CD14-positive monocyte (primary cell): Measurements from ENCODE around the gene FGGY. TPM values are rescaled to one million over a fixed set of nuclear protein-coding genes. Genes with fewer than 3 reads are reported as not detected.

Experiments
- DNase-seq, 3 donors: peaks; one replicate each; pipeline ENCODE4 v3.0.0-alpha.2; 2011 to 2022
- H2AFZ ChIP-seq: 2 replicates; pipeline ENCODE4 v1.6.0; 2012; ENCODE audit warnings: mild to moderate bottlenecking, low read depth, low read length, inconsistent platforms; ENCODE audit not compliant: insufficient read depth, poor library complexity, severe bottlenecking
- H3K27ac ChIP-seq, 2 donors: 1 replicate in 1 of 2; 2 replicates in 1 of 2; pipeline ENCODE4 v1.5.1; 2012 to 2013; ENCODE audit warnings: low read length in 2 of 2, control low read depth in 1 of 2, inconsistent platforms in 1 of 2, low read depth in 1 of 2, mild to moderate bottlenecking in 1 of 2
- H3K27me3 ChIP-seq, 2 donors: one replicate each; pipeline versions ENCODE4 v1.6.0 to v1.6.1; 2011 to 2013; ENCODE audit warnings: low read length in 2 of 2; ENCODE audit not compliant: control insufficient read depth in 2 of 2, insufficient read depth in 2 of 2
- H3K36me3 ChIP-seq, 2 donors: replicated peaks in 1 of 2; 1 replicate in 1 of 2; 2 replicates in 1 of 2; pipeline versions ENCODE4 v1.5.1 to v1.6.1; 2012 to 2013; ENCODE audit warnings: low read length in 2 of 2, control low read depth in 1 of 2, inconsistent platforms in 1 of 2, mild to moderate bottlenecking in 1 of 2; ENCODE audit not compliant: insufficient read depth in 2 of 2, control insufficient read depth in 1 of 2
- H3K4me1 ChIP-seq, 2 donors: 1 replicate in 1 of 2; 2 replicates in 1 of 2; pipeline versions ENCODE4 v1.5.1 to v1.6.1; 2012 to 2013; ENCODE audit warnings: low read length in 2 of 2, control low read depth in 1 of 2, inconsistent platforms in 1 of 2, mild to moderate bottlenecking in 1 of 2, moderate library complexity in 1 of 2; ENCODE audit not compliant: insufficient read depth in 2 of 2, control insufficient read depth in 1 of 2
- H3K4me2 ChIP-seq: replicated peaks from 2 replicates; pipeline ENCODE3; 2012; ENCODE audit warnings: low read length, moderate library complexity, mild to moderate bottlenecking; ENCODE audit not compliant: poor library complexity, severe bottlenecking; ENCODE audit errors: extremely low read depth
- H3K4me3 ChIP-seq, 3 experiments: fragments of 200-600 bp in 1 of 3; sonication (generic) in 1 of 3; replicated peaks in 1 of 3; 1 replicate in 2 of 3; 2 replicates in 1 of 3; pipeline ENCODE4 v1.5.1; 2011 to 2013; ENCODE audit warnings: low read length in 3 of 3, mild to moderate bottlenecking in 3 of 3, control low read depth in 2 of 3, low read depth in 2 of 3, inconsistent platforms in 1 of 3, moderate library complexity in 1 of 3
- H3K79me2 ChIP-seq: 2 replicates; pipeline ENCODE4 v1.6.0; 2012; ENCODE audit warnings: mild to moderate bottlenecking, control low read depth, inconsistent platforms, low read length, moderate library complexity; ENCODE audit not compliant: insufficient read depth
- H3K9ac ChIP-seq: 2 replicates; pipeline ENCODE4 v1.6.0; 2017; ENCODE audit warnings: low read length, mild to moderate bottlenecking; ENCODE audit not compliant: insufficient read depth, poor library complexity, severe bottlenecking
- H3K9me3 ChIP-seq, 2 donors: replicated peaks in 1 of 2; 1 replicate in 1 of 2; 2 replicates in 1 of 2; pipeline versions ENCODE4 v1.5.1 to v1.6.1; 2012 to 2013; ENCODE audit warnings: low read length in 2 of 2, control low read depth in 1 of 2; ENCODE audit not compliant: control insufficient read depth in 1 of 2, insufficient read depth in 1 of 2
- H4K20me1 ChIP-seq: 2 replicates; pipeline ENCODE4 v1.6.0; 2012; ENCODE audit warnings: mild to moderate bottlenecking, low read length, control low read depth, moderate library complexity; ENCODE audit not compliant: insufficient read depth
- H3K27ac Mint-ChIP-seq, 7 donors: one replicate each; pipeline ENCODE4 v1.8.0; 2020; ENCODE audit warnings: mild to moderate bottlenecking in 7 of 7, mixed read lengths in 7 of 7, moderate library complexity in 6 of 7, inconsistent platforms in 2 of 7
- H3K27me3 Mint-ChIP-seq, 3 donors: one replicate each; pipeline ENCODE4 v1.8.0; 2021 to 2022; ENCODE audit warnings: low read depth in 3 of 3, mild to moderate bottlenecking in 3 of 3, mixed read lengths in 3 of 3, moderate library complexity in 3 of 3, inconsistent platforms in 1 of 3
- H3K36me3 Mint-ChIP-seq, 2 donors: one replicate each; pipeline ENCODE4 v1.8.0; 2020; ENCODE audit warnings: mixed read lengths in 2 of 2, inconsistent platforms in 1 of 2, mild to moderate bottlenecking in 1 of 2
- H3K4me1 Mint-ChIP-seq: one replicate; pipeline ENCODE4 v1.8.0; 2020; ENCODE audit warnings: mild to moderate bottlenecking, mixed read lengths
- H3K4me3 Mint-ChIP-seq, 2 donors: one replicate each; pipeline ENCODE4 v1.8.0; 2020; ENCODE audit warnings: mild to moderate bottlenecking in 2 of 2, mixed read lengths in 2 of 2, moderate library complexity in 1 of 2
- H3K9me3 Mint-ChIP-seq, 7 donors: one replicate each; pipeline ENCODE4 v1.8.0; 2020 to 2022; ENCODE audit warnings: mixed read lengths in 7 of 7, mild to moderate bottlenecking in 6 of 7, moderate library complexity in 6 of 7, inconsistent platforms in 2 of 7
- CTCF ChIP-seq: fragments of 200-600 bp; IDR thresholded peaks from one replicate; pipeline ENCODE4 v1.8.0; 2022; ENCODE audit warnings: antibody characterized with exemption, mild to moderate bottlenecking
- WGBS: methylation state at CpG from one replicate; pipeline ENCODE4 v1.1.5; 2013; ENCODE audit warnings: missing lambda C conversion rate; ENCODE audit not compliant: insufficient coverage; 5-methylcytosine and 5-hydroxymethylcytosine counted together
- intact Hi-C, 2 donors: fragments of 100-400 bp; cut with micrococcal nuclease; formaldehyde crosslinking; loops; one replicate each; pipeline versions ENCODE4 v1.15.0 to v1.15.1; 2023
- polyA plus RNA-seq, 3 donors: library from polyadenylated mRNA; depleted of rRNA in 1 of 3; unstranded in 2 of 3; stranded (reverse) in 1 of 3; fragments of 300-500 nt in 2 of 3; fragments of >200 nt in 1 of 3; fragmentation: Illumina TruSeq in 2 of 3; gene quantifications; 1 replicate in 2 of 3; 2 replicates in 1 of 3; pipeline ENCODE4 v1.2.3, GENCODE V29; 2012 to 2021

Gene FGGY
- polyA plus RNA-seq, 3 donors: 2.3 to 4.3 (median 2.9) TPM

- Mint-ChIP-seq H3K36me3 (no peaks in the 10 kb centered on the region), H3K27me3 (no peaks in the 10 kb centered on the region), H3K27ac (no peak overlapping the region), H3K4me3 (no peak overlapping the region), H3K4me1 (no peaks in the 10 kb centered on the region), H3K9me3 (no peaks in the 10 kb centered on the region)
- DNase-seq: no peak
- no peak overlapping the region for H3K4me3 ChIP-seq
- H3K27ac ChIP-seq: no peak overlapping the region
- intact Hi-C loops: no loop called here
- WGBS: 100% methylated on average over 4 of the region's 6 CpGs
- no peak overlapping the region for H3K9ac ChIP-seq
- no peaks in the 10 kb centered on the region for H3K4me1 ChIP-seq
- H3K4me2 ChIP-seq: no peak overlapping the region
- H2AFZ ChIP-seq: no peak overlapping the region
- H3K9me3 ChIP-seq: no peaks in the 10 kb centered on the region
- no peak for TF ChIP-seq CTCF
- no peaks in the 10 kb centered on the region for H4K20me1 ChIP-seq
- H3K36me3 ChIP-seq: no peaks in the 10 kb centered on the region
- no peaks in the 10 kb centered on the region for H3K79me2 ChIP-seq
- H3K27me3 ChIP-seq: no peaks in the 10 kb centered on the region
Observed at GRCh38 chr1:59432531-59433439, 135.9 kb downstream of the FGGY start.

- 100% methylated on average over 2 of the region's 6 CpGs for WGBS
- H3K9me3 ChIP-seq: no peaks in the 10 kb centered on the region
- intact Hi-C loops: no loop called here
Observed at GRCh38 chr1:59433440-59433813, 136.5 kb downstream of the FGGY start.

More at GRCh38 chr1:59433440-59433813, 136.5 kb downstream of the FGGY start:
- Mint-ChIP-seq H3K36me3 (no peaks in the 10 kb centered on the region), H3K27ac (no peak overlapping the region), H3K4me1 (no peaks in the 10 kb centered on the region), H3K9me3 (no peaks in the 10 kb centered on the region), H3K27me3 (no peaks in the 10 kb centered on the region), H3K4me3 (no peak overlapping the region)
- Histone ChIP-seq H3K4me3 (no peak overlapping the region), H3K27ac (no peak overlapping the region), H3K79me2 (no peaks in the 10 kb centered on the region), H3K4me1 (no peaks in the 10 kb centered on the region), H3K36me3 (no peaks in the 10 kb centered on the region), H4K20me1 (no peaks in the 10 kb centered on the region), H3K4me2 (no peak overlapping the region), H2AFZ (no peak overlapping the region), H3K27me3 (no peaks in the 10 kb centered on the region), H3K9ac (no peak overlapping the region)
- no peak for DNase-seq
- no peak for TF ChIP-seq CTCF
